Fibroblast of skin of left biceps (primary cell): ENCODE results near the gene PDCD1.
"Not testable (repeated sequence)": the region's sequence is repeated elsewhere in the genome, so short reads cannot be mapped to it uniquely, and the experiment has no call there.

Experiments
- DNase-seq, 2 experiments: peaks; one replicate each; pipeline ENCODE4 v3.0.0-alpha.2; 2013; ENCODE audit warnings: low read depth in 2 of 2

Gene PDCD1

GRCh38 chr2:241835611-241836010 lies 23.1 kb downstream of the PDCD1 start:
- no peak for DNase-seq

- no peak for DNase-seq
Observed at GRCh38 chr2:241834527-241835210, 24.0 kb downstream of the PDCD1 start.

GRCh38 chr2:241833756-241834526 lies 24.8 kb downstream of the PDCD1 start:
- not testable (repeated sequence) for DNase-seq

GRCh38 chr2:241833101-241833663 lies 25.5 kb downstream of the PDCD1 start:
- DNase-seq, result peak; percentile 36 to 52

GRCh38 chr2:241827394-241827793 lies 31.3 kb downstream of the PDCD1 start:
- no peak for DNase-seq

GRCh38 chr2:241823531-241824437 lies 34.9 kb downstream of the PDCD1 start:
- DNase-seq, result not testable (repeated sequence)

- DNase-seq, result no peak
Observed at GRCh38 chr2:241822264-241822623, 36.5 kb downstream of the PDCD1 start.

- DNase-seq, result no peak
Observed at GRCh38 chr2:241821460-241822263, 37.0 kb downstream of the PDCD1 start.

GRCh38 chr2:241820625-241821384 lies 37.9 kb downstream of the PDCD1 start:
- no peak for DNase-seq

- not testable (repeated sequence) for DNase-seq
Observed at GRCh38 chr2:241819947-241820624, 38.6 kb downstream of the PDCD1 start.

GRCh38 chr2:241818943-241819270 lies 39.8 kb downstream of the PDCD1 start:
- DNase-seq, result no peak

GRCh38 chr2:241818229-241818942 lies 40.3 kb downstream of the PDCD1 start:
- no peak for DNase-seq

GRCh38 chr2:241817821-241818215 lies 40.9 kb downstream of the PDCD1 start:
- DNase-seq, result not testable (repeated sequence)

GRCh38 chr2:241817126-241817820 lies 41.4 kb downstream of the PDCD1 start:
- no peak for DNase-seq

GRCh38 chr2:241816431-241817121 lies 42.1 kb downstream of the PDCD1 start:
- DNase-seq, result no peak

GRCh38 chr2:241815477-241816430 lies 42.9 kb downstream of the PDCD1 start:
- no peak for DNase-seq
